NOMO-1 treated with DMSO at 0.1 percent for 48 hours (cell line): ENCODE measurements around the gene SPOP.
"Not testable (repeated sequence)": the region's sequence is repeated elsewhere in the genome, so short reads cannot be mapped to it uniquely, and the experiment has no call there.

Experiments
- DNase-seq: peaks from one replicate; lab custom pipeline; 2025; ENCODE audit not compliant: unreplicated experiment; lab: John Stamatoyannopoulos, UW

The SPOP gene

DNA sequence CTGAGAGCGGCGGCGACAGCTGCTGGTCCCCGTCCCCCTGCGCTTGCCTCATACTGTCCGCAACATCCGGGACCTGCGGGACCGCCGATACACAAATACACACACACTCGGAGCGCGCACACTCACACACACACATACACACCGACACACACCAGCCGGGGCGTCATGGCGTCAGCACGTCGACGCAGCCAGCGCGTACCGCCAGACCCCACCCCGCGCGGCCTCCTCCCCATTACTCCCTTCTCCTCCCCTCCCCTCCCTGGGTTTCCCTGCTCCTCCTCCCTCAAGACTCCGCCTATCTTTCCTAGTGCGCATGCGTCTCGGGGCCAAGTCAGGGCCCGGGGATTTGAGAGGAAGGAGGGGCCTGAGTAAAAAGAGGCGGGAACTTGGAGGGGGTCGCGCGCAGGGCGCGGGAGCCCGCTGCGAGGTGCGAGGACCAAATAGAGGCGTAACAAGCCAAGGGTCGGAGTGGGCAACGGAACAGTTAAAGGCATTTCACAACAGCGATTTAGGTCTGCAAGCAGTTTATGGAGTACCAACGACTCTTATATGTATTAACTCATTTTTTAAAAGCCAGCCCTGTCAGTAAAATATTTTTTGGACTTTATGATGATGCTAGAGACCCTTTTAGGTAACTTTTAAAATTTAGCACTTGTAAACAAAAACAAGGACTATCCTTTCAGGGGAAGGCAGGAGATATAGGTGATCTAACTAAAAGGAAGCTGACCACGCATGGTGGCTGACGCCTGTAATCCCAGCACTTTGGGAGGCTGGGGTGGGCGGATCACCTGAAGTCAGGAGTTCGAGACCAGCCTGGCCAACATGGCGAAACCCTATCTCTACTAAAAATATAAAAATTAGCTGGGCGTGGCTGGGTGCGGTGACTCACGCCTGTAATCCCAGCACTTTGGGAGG, at the start of gene SPOP:
Gene SPOP, minus strand, starts transcription at position 165 of the 915 bp plus-strand sequence. CDS start 55,287 bp downstream, outside the sequence.
- DNase-seq: peak; percentile 97

DNA sequence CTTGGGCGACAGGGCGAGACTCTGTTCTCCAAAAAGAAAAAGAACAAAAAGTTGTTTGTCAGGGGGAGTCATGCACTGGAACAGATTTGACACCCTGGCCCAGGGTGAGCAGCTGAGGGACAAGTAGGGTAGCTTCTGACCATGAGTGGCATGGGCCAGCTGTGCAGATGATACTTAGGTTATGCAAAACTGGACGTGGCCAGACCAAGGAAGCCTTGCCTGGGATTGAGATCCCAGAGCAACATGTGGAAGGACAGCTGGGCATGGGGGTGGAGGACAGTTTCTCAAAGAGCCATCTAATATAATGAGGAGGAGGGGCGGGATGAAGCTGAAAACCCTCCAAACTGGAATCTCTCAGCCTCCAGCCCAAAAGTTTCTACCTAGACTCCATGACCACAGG, 49.5 kb upstream of the SPOP start:
- no peak for DNase-seq

DNA sequence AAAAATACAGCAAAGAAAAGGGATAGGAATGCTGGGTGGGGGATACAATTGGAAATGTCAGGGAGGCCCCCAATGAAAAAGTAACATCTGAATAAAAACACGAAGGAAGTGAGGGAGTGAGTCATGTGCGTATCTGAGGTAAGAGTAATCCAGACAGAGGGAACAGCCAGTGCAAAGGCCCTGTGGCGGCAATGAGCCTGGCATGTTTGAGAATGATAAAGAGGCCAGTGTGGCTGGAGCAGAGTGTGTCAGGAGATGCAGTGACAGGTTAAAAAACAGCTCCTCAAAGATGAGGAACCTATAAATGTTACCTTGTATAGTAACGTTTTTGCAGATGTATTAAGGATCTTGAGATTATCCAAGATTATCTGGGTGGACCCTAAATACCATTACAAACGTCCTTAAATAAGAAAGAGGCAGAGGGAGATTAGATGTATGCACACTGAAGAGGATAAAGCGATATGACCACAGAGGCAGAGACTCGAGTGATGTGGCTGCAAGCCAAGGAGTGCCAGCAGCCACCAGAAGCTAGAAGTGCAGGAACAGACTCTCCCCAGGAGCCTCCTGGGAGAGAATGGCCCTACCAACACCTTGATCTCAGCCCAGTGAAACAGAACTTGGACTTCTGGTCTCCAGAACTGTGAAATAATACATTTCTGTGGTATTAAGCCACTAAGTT, 47.7 kb upstream of the SPOP start:
- DNase-seq: no peak

DNA sequence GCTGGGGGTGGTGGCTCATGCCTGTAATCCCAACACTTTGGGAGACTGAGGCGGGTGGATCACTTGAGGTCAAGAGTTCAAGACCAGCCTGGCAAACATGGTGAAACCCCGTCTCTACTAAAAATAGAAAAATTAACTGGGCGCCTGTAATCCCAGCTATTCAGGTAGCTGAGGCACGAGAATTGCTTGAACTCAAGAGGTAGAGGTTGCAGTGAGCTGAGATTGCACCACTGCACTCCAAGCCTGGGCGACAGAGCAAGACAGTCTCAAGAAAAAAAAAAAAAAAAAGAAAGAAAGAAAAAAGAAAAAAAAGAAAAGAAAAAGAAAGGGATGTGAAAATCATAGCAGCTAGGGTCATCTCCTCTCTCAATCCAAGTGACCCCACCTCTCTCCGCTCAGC, 46.7 kb upstream of the SPOP start:
- not testable (repeated sequence) for DNase-seq

DNA sequence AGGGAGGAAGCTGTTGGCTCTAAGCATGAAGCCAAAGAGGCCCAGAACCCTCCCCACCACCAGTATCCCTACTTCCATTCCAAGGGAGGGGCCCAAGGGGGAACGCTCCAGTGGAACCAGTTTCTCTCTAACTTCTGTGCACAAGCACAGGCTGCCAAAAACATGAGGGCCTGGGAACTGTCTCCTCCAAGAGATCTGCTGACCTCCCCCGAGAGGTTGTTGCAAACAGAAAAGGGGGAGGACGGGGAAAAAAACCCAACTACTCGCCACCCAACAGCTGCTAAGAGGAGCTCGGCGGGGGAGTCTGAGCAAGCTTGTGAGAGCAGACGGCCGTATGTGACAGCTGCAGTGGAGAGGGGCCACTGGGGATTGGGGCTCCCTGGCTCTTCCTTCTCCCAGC, 45.5 kb upstream of the SPOP start:
- no peak for DNase-seq

DNA sequence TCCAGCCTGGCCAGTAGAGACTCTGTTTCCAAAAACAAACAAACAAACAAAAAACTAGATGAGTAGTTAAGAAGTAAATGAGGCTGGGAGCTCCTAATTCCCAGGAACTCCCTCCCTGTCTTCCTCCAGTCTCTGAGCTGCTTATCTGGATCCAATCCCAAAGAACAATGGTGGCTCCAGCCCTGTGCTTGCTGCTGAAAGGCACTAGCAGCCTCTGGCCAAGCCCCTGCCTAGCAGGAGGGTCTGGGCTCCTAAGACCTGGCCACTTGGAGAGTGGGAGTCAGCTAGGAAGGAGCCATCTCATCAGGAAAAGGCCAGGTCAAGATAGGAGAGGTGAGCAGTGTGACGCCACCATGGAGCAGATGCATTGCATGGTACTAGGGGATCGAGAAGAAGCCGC, 44.2 kb upstream of the SPOP start:
- DNase-seq: no peak

DNA sequence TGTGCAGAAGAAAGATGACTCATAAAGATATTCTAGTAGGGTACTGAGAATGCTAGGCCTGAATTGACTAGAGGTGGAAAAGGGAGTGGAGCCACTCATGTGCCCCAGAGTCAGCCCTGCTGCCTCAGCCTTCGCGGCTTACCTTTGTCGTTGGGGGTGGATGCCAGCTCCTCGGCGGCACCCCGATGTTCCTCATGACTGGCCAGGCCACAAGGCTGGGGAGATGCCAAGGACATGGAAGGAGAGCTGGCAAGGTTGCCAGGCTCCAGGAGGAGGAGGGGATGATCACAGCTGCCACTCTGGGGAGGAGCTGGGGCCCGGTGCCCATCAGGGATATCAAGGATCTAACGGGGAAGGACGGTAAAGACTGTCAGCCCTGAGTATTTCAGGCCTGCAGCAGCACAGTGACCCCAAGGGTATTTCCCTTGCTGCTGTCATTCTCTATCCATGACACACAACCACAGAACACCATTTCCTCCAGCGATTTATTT, 39.5 kb upstream of the SPOP start:
- DNase-seq: no peak

DNA sequence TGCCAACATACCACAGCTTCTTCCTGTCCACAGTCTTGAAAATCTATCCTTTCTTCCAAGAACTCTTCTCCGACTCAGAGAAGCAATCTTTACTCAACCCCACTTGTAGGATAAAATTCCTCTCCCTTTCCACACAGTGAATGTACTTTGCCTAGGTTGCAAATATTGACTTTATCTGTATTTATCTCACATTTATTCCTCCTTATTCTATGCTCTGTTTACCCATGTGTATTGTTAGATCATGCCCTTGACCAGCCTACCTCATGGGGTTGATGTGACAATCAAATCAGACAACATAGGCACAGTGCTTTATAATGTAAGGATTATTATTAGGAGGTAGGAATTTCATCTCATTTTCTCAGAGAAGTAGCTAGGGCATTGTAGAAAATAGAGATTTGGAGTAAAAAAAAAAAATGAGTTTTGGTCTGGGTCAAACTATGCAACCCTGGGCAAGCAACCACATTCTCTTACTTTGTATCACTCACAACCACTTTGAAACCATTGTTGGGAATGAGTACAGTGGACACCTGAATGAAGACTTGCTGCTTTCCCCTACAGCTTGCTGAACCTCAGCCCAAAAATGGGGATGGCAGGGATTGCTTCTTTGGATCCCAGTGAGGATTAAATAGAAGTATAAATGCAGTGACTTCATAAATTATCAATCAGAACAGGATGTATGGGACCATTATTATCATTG, 38.9 kb upstream of the SPOP start:
- DNase-seq: no peak

DNA sequence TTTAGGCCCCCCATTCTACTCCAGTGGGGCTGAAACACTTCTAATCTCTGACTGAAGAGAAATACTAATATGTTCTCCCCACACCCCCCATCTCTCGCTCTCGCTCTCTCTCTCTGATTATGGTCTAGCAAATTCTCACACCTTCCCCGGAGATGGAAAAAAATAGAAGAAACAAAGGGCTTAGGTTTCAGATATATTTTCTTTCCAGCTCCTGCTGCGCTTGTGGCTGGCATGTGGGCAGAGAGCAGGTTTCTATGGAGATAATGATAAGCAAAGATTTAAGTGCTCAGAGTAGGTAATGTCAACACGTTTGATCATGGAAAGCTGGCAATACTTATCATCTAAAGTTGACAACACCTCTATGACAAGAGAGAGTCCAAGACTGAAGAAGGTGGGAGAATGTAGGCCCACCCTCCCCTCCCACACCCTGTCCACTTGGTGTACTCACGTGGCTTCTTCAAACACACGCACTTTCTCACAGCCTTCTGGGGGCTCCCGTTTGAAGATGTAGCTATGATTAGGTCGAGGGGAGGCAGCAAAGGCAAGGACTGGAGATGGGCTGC, 37.9 kb upstream of the SPOP start:
- DNase-seq: no peak

DNA sequence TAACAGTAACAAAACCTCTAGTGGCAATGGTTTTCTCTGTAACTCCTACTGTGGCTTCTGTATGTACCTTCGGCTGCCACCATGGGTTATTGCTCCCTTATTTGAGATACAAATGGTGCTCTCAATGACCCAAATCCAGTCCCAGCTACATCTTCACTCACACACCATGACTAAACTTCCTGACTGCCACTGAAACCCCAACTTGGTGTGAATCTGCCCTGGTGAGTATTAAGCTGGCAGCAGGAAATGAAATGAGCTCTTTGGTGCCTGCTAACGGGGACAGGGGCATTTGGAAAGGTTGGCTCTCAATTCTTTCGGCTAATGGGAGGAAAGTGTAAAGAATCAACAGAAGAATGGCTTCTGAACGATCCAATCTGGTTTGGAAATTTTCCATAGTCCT, 37.3 kb upstream of the SPOP start:
- DNase-seq: no peak

DNA sequence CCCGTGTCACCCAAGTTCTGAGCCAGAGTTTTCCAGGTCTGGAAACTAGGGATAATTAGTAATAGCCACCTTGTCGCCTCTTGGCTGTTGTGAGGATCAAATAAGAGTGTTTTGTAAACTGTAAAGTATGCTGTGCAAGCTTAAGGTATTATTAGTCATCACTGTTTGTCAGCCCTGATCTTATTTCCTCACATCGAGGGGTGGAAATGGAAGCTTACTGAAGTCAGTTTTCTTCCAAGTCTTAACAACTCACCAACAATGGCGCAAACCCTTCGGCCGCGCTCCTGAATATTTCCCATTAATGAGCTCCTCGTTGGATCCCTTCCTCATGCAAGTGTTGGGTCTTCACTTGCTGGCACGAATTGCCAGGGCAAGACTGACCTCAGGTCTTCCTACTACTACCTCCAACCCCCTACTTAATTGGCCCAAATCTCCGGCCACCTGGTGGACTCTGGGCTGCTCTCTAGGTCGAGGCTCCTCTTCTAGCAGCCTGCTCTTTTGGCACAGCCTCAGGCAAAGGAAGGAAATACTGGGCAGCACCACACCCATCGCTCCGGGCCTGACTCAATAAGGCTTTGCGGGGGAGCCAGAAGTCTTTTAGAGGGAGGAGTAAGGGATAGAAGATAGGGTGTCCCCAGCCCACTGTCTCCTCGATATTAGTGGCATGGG, 30.8 kb upstream of the SPOP start:
- no peak for DNase-seq

DNA sequence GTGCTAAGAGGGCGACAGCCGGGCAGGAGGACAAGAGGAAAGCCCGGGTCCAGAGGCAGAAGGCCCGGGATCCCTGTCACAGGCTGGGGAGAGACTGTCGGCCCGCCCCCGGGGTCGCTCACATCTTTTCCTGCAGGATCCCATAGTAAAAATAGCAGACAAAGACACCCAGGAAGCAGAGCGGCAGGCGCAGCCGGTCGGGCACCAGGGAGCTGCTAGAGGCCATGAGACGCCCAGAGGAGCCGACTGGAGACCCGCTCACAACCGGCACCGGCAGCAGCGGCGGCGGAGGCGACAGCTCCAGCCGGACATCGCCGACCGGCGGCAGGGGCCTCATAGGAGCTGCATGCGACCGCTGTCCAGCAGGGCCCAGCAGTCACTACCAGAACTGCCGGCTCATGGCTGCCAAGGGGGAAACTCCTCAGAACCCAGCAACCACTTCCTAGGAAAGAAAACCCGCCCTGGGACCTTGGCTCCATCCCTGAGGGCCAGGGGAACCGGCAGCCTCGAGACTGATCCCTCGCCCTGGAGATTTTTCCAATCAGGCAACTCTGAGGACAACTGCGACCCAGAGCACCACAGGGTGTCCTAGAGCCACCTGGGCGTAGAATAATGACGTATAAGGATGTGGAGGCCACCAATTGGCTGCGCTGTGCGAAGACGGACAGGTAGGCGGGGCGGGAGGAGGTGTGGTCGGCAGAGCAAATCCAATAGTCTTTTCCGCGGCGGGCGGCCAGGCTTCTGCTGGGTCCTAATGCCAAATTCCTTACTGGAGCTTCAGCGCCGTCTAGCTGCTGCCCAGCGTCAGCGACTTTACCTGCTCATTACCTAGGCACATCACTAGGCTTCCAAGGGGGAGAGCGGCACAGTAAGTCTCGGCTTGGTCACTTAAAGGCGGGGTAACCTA, 30.0 kb upstream of the SPOP start, which contains the start of gene SLC35B1:
Gene SLC35B1, minus strand, starts transcription at position 357 of the 907 bp plus-strand sequence. Its CDS starts 131 bp downstream, at position 226.
- DNase-seq: peak; percentile 99

DNA sequence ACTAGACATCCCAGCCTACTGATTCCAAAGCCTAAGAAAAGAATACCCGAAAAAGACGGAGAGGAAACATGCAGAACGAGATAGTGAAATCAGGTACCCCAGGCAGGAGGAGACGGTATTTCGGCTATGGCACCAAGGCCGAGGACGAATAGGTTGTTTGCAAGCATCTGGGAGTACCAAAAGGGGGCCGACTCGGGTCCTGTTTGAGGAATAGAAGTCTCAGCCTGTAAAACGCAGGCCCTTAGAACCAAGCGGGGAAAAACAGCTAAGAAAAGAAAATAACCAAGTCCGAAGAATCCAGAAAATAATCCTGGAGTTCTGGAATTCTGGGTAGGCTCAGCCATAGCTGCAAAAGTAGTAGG, 29.3 kb upstream of the SPOP start:
- DNase-seq: peak; percentile 11

DNA sequence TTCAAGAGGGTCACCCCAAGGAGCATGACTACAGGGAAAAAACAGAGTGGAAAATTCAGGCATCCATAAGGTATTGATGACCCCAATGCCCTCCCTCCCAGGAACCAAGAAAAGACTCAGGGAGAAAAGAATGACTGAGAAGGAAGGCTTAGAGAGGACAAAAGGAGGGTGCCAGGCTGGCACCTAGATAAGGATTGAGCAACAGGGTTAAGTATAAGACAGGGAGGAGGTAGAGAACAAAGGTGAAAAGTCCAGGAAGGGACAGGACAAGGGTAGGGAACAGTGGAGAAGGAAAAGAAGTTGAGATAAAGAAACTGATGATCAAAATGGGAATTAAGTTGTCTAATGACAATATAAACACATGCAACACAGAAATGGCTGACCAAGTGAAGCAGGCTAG, 27.4 kb upstream of the SPOP start:
- no peak for DNase-seq

DNA sequence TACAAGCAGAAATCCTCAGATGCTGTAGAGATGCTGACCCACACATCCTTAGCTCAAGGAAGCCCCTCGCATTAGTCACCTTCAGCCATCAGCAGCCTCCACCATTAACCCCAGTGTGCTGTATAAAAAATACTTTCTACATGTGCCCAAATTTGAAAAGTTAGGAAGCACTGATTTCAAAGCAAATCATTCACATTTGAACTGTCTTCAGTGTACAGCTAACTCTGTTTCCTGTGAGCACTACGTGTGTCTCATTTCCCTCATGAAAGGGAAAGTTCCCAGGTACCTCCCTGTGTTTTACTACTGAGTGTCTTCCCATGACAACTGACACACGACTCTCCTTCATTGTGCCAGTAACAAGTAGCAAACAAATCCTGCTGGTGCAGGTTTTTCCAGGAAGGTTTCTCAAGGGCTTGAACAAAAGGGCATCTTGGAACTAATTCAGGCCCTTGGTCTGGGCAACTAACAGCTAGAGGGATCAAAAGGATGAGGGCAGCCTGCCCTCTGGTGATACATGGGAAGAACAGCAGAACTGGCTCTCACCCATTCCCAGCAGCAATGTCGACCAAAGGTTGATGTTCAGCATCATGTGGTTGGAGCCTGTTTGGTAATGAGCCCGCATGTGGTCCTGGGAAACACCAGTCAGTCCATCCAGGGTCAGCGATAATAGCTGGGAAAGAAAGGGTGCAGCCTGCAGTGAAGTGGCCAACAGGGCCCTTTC, 25.8 kb upstream of the SPOP start:
- no peak for DNase-seq

DNA sequence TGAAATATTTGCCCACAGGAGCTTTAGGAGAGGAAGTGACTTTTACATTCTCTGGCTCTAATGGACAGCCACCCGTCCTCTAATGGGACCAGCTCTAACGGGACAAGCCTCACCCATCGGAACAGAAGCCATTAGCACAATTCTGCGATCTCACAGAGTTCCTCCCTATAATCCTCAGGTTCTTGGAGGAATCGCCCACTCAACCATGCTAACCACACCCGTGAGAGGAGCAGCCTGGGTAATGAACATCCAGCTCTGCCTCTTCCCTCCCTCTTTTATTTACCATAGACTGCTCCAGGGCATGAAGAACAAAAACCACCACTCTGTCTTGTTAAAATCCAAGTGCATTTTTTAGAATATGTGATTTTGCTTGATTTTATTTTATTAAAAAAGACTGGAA, 23.1 kb upstream of the SPOP start:
- DNase-seq: no peak

DNA sequence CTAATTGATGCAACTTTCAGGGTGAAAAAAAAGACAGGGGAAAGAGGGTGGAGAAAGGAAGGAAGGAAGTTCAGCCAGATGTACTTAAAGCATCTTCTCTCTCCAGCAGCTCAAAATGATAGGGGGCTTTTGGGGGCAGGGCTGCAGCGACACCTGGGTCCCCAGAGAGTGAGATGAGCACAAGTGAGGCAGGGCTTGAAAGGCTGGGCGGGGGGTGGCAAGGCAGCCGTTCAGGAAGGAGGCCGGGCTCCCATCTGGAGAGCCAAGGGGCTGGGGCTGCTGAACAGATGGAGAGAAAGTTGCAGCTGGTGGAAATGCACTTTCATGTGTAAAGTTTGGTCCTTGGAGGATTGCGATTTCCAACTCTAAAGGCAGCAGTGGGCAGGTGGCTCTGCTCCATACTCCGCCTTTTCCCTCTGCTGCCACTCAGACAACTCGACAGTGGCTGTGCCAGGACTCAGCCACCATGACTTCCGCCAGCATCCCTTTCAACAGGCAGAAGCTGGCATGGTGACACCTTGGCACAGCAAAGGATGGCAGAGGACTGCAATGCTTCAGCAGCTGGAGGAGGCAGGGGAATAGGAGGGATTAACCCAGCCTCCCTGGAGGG, 22.2 kb upstream of the SPOP start:
- DNase-seq: no peak

DNA sequence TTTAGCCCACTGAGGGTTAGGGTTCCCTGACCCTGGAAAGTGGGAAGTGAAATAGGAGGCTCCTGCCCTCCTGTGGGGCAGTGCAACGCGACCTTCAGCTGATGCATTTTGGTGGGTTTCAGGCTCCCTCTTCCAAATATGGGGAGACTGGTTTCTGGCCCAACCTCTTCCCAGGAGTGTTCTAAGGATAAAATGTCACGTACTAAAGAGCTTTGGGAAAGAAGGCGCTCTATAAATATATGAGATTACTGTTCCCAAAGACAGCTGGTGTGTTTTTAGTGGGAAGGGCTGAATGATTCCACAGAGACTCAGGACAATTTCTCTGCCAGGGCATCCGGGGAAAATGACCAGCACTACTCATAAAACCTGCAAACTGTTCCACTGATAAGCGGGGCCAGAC, 20.1 kb upstream of the SPOP start:
- no peak for DNase-seq
